OCI-LY1 (cell line): ENCODE measurements around the gene CACNG4.

Source experiments
- H2AFZ ChIP-seq: fragments of 200-600 bp; sonication (generic), shearing (Covaris generic); 2 replicates; pipeline ENCODE4 v1.6.0; 2014; ENCODE audit warnings: antibody characterized with exemption, mild to moderate bottlenecking, low read length
- H3F3A ChIP-seq: fragments of 200-600 bp; sonication (generic), shearing (Covaris generic); 2 replicates; pipeline ENCODE4 v1.6.0; 2014; ENCODE audit warnings: mild to moderate bottlenecking, antibody characterized with exemption, low read length, moderate library complexity; ENCODE audit not compliant: insufficient read depth
- H3K27ac ChIP-seq: fragments of 200-600 bp; sonication (generic); 2 replicates; pipeline ENCODE4 v1.5.1; 2014; ENCODE audit warnings: low read length, mixed run types, mild to moderate bottlenecking, low read depth; ENCODE audit not compliant: poor library complexity, severe bottlenecking
- H3K27me3 ChIP-seq: fragments of 200-600 bp; sonication (generic); 2 replicates; pipeline ENCODE4 v1.6.0; 2014; ENCODE audit warnings: antibody characterized with exemption, mild to moderate bottlenecking, low read length, moderate library complexity; ENCODE audit not compliant: insufficient read depth
- H3K36me3 ChIP-seq: fragments of 200-600 bp; sonication (generic); 2 replicates; pipeline ENCODE4 v1.6.1; 2014; ENCODE audit warnings: mild to moderate bottlenecking, antibody characterized with exemption, low read length, moderate library complexity, mixed read lengths; ENCODE audit not compliant: insufficient read depth
- H3K4me1 ChIP-seq: fragments of 200-600 bp; sonication (generic); 2 replicates; pipeline ENCODE4 v1.5.1; 2014; ENCODE audit warnings: mild to moderate bottlenecking, low read length, moderate library complexity; ENCODE audit not compliant: insufficient read depth, severe bottlenecking
- H3K4me2 ChIP-seq: fragments of 200-600 bp; sonication (generic), shearing (Covaris generic); 2 replicates; pipeline ENCODE4 v1.6.1; 2014; ENCODE audit warnings: low read length
- H3K4me3 ChIP-seq: fragments of 200-600 bp; sonication (generic); 2 replicates; pipeline ENCODE4 v1.5.1; 2014; ENCODE audit warnings: low read length, low read depth, mild to moderate bottlenecking, mixed read lengths; ENCODE audit not compliant: poor library complexity, severe bottlenecking
- H3K79me2 ChIP-seq: fragments of 200-600 bp; shearing (Covaris generic); 2 replicates; pipeline ENCODE4 v1.6.1; 2016; ENCODE audit warnings: mixed run types, low read length, mixed read lengths; ENCODE audit not compliant: insufficient read depth
- H3K9ac ChIP-seq: fragments of 200-600 bp; sonication (generic), shearing (Covaris generic); 2 replicates; pipeline ENCODE4 v1.6.1; 2014; ENCODE audit warnings: mild to moderate bottlenecking, low read length, mixed read lengths
- H3K9me2 ChIP-seq: fragments of 200-600 bp; sonication (generic), shearing (Covaris generic); 2 replicates; pipeline ENCODE4 v1.6.1; 2014; ENCODE audit warnings: low read depth, mild to moderate bottlenecking, low read length, mixed read lengths
- H3K9me3 ChIP-seq: fragments of 200-600 bp; shearing (Covaris generic); 2 replicates; pipeline ENCODE4 v1.6.1; 2014; ENCODE audit warnings: low read length, mixed read lengths
- H4K20me1 ChIP-seq: fragments of 200-600 bp; sonication (generic), shearing (Covaris generic); 2 replicates; pipeline ENCODE4 v1.6.0; 2016; ENCODE audit warnings: mild to moderate bottlenecking, low read length; ENCODE audit not compliant: insufficient read depth
- CTCF ChIP-seq: fragments of 200-600 bp; sonication (generic), shearing (Covaris generic); IDR thresholded peaks from 2 replicates; pipeline ENCODE4 v1.5.1; 2017; ENCODE audit warnings: mild to moderate bottlenecking, antibody characterized with exemption, low read length, moderate library complexity, mixed read lengths
- EZH2 ChIP-seq: fragments of 200-600 bp; sonication (generic), shearing (Covaris generic); IDR thresholded peaks from 2 replicates; pipeline ENCODE4 v1.8.0; 2017; ENCODE audit warnings: borderline replicate concordance, mixed run types, mild to moderate bottlenecking, antibody characterized with exemption, low read length, moderate library complexity, mixed read lengths

The CACNG4 gene

GRCh38 chr17:67003231-67003630 lies 38.7 kb downstream of the CACNG4 start:
- H3K27me3 ChIP-seq = peaks cover 3% of the 10 kb centered on the region; the same call in 1 of the 2 replicates
- H3K27ac ChIP-seq = no peak overlapping the region
- no peak for TF ChIP-seq CTCF
- TF ChIP-seq EZH2 = no peak
- H3K4me2 ChIP-seq = no peak overlapping the region
- H3K9ac ChIP-seq = no peak overlapping the region
- H4K20me1 ChIP-seq = no peaks in the 10 kb centered on the region
- H3K4me1 ChIP-seq = no peaks in the 10 kb centered on the region
- H3K4me3 ChIP-seq = no peak overlapping the region
- no peaks in the 10 kb centered on the region for H3K9me2 ChIP-seq
- H2AFZ ChIP-seq = no peak overlapping the region
- no peaks in the 10 kb centered on the region for H3F3A ChIP-seq
- no peaks in the 10 kb centered on the region for H3K79me2 ChIP-seq
- no peaks in the 10 kb centered on the region; the same call in 1 of the 2 replicates for H3K36me3 ChIP-seq
- H3K9me3 ChIP-seq = 0 out of 2 replicates have a peak, but pooled peaks cover 3% of the 10 kb centered on the region

- Histone ChIP-seq H3F3A (no peaks in the 10 kb centered on the region), H3K9me2 (no peaks in the 10 kb centered on the region), H3K4me2 (no peak overlapping the region), H3K4me1 (no peaks in the 10 kb centered on the region), H3K27me3 (peaks cover 3% of the 10 kb centered on the region; the same call in 1 of the 2 replicates), H3K9ac (no peak overlapping the region), H4K20me1 (no peaks in the 10 kb centered on the region), H3K36me3 (no peaks in the 10 kb centered on the region; the same call in 1 of the 2 replicates), H3K27ac (no peak overlapping the region), H2AFZ (no peak overlapping the region), H3K9me3 (0 out of 2 replicates have a peak, but pooled peaks cover 3% of the 10 kb centered on the region), H3K4me3 (no peak overlapping the region), H3K79me2 (no peaks in the 10 kb centered on the region)
- no peak for TF ChIP-seq CTCF
- TF ChIP-seq EZH2 = no peak
These were observed 39.7 kb downstream of the CACNG4 start for GRCh38 chr17:67004181-67004580.

GRCh38 chr17:67007266-67007665 lies 42.8 kb downstream of the CACNG4 start:
- no peak overlapping the region for H2AFZ ChIP-seq
- H3K9me3 ChIP-seq = 0 out of 2 replicates have a peak, but pooled peaks cover 3% of the 10 kb centered on the region
- H3F3A ChIP-seq = no peaks in the 10 kb centered on the region
- no peaks in the 10 kb centered on the region for H4K20me1 ChIP-seq
- H3K9ac ChIP-seq = no peak overlapping the region
- no peaks in the 10 kb centered on the region for H3K4me1 ChIP-seq
- TF ChIP-seq CTCF (no peak), EZH2 (no peak)
- H3K4me2 ChIP-seq = no peak overlapping the region
- H3K79me2 ChIP-seq = no peaks in the 10 kb centered on the region
- H3K36me3 ChIP-seq = no peaks in the 10 kb centered on the region; the same call in 1 of the 2 replicates
- peaks cover 4% of the 10 kb centered on the region; the same call in 1 of the 2 replicates for H3K27me3 ChIP-seq
- no peaks in the 10 kb centered on the region for H3K9me2 ChIP-seq
- no peak overlapping the region for H3K4me3 ChIP-seq
- no peak overlapping the region for H3K27ac ChIP-seq
